Activated naive CD4-positive, alpha-beta T cell treated with anti-CD3 and anti-CD28 coated beads, Interleukin-2, amount 10 ng/mL, durations not matched to agents 7 days and 5 days (primary cell): ENCODE measurements around the gene ZBTB7A.
"Not testable (repeated sequence)": the region's sequence is repeated elsewhere in the genome, so short reads cannot be mapped to it uniquely, and the experiment has no call there.

Experiments used
- CTCF ChIA-PET: fragments of 350-600 bp; sonication (Branson Sonifier 250); formaldehyde crosslinking; loops from one replicate; lab custom pipeline; 2021; ENCODE audit warnings: antibody characterized with exemption; lab: Charles Lee
- DNase-seq: peaks from one replicate; pipeline ENCODE4 v3.0.0-alpha.2; 2020
- H3K27ac Mint-ChIP-seq: one replicate; pipeline ENCODE4 v1.8.0; 2021; ENCODE audit warnings: mild to moderate bottlenecking, moderate library complexity, mixed read lengths
- H3K27me3 Mint-ChIP-seq: one replicate; pipeline ENCODE4 v1.8.0; 2021; ENCODE audit warnings: mild to moderate bottlenecking, mixed read lengths
- H3K36me3 Mint-ChIP-seq: one replicate; pipeline ENCODE4 v1.8.0; 2021; ENCODE audit warnings: mixed read lengths
- H3K4me1 Mint-ChIP-seq: one replicate; pipeline ENCODE4 v1.8.0; 2021; ENCODE audit warnings: mixed read lengths
- H3K4me3 Mint-ChIP-seq: one replicate; pipeline ENCODE4 v1.8.0; 2021; ENCODE audit warnings: mild to moderate bottlenecking, moderate library complexity, mixed read lengths
- H3K9me3 Mint-ChIP-seq: one replicate; pipeline ENCODE4 v1.8.0; 2021; ENCODE audit warnings: mixed read lengths

Gene ZBTB7A

DNA sequence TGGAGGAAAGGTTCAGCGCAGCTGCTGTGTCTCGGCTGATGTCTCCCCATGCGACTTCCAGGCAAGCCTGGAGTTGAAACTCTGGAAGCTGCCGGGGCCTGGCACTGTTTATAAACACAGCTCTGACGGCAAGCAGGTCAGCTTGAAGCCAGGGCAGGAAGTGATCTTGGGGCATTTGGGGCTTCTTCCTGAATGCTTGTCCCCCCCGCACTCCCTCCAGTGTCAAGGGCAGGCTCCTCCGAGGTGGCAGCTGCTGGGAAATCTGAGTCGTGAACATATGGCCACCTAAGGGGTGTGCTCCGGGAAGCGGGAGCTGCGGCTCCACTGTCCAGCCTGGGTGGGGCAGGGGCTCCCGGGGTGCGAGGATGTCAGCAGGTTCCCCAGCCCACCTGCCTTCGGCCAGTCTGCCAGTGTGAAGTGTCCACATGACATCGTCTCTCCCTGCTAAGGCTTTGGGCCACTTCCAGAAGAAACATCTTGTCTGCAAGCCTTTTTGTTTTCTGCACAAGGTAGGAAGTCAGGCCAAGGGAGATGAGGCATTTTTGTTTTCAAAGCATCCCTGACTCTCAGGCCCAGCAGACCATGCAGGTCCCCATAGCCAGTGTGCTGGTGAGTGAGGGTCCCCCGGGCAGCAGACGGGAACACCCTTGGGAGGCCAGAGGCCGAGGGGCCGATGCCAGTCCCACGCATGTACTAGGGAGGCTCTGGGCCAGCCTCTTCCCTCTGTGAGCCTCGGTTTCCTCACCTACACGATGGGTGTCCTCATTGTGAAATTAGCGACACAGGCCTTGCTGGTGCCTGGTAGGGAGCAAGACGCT, 56.5 kb downstream of the ZBTB7A start:
- H3K4me3 Mint-ChIP-seq = peak overlapping the region; percentile 82
- H3K27ac Mint-ChIP-seq = no peak overlapping the region
- no peak for DNase-seq
- H3K27me3 Mint-ChIP-seq = no peaks in the 10 kb centered on the region
- peaks cover 6% of the 10 kb centered on the region for H3K36me3 Mint-ChIP-seq
- H3K9me3 Mint-ChIP-seq = no peaks in the 10 kb centered on the region
- CTCF ChIA-PET = no interaction called here
- peaks cover 33% of the 10 kb centered on the region for H3K4me1 Mint-ChIP-seq

DNA sequence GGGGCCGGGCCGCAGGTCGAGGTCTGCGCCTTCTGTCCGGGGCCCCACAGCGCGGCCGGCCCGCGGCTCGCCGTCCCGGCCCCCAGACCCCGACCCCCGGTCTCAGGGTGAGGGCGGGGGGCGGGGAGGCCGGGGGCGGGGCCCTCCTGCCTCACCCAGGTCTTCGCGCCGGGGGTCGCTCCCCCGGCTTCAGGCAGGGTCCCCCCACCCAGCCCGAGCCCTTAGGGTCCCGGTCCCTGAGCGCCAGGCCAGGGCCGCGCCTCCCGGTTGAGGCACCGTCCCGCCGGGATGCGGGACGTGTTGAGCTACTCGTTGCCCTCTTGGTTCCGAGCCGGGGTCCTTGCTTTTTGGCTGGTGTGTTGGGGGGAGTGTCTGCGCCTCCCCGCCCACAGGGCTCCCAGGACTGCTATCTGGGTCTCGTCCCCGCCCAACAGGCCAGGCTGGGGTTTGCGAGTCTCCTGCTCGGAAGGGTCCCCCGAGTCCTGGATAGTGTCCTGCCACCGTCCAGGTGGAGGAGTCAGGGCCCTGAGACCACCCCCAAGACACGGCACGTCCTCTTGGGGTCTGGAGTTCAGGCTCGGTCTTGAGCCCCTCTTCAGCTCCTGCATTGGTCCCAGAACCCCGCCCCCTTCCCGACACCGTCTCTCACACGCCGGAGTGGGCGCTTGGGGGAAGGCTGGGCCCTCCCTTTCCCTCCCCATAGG, 58.7 kb downstream of the ZBTB7A start:
- peak; percentile 61 for DNase-seq
- Mint-ChIP-seq H3K36me3 (peaks cover 5% of the 10 kb centered on the region), H3K9me3 (no peaks in the 10 kb centered on the region), H3K4me1 (peaks cover 27% of the 10 kb centered on the region), H3K27me3 (no peaks in the 10 kb centered on the region), H3K27ac (peak overlapping the region; percentile 78), H3K4me3 (peak overlapping the region; percentile 82)
- CTCF ChIA-PET = interaction anchor here (1.2 to 1.5 kb wide), 2 partner anchors 23 to 132 kb away, joined by 4 to 6 read pairs; partner anchors contain the start of gene EEF2

GRCh38 chr19:4007021-4007835, 59.5 kb downstream of the ZBTB7A start, which contains the start of gene PIAS4:
TSS of gene PIAS4 (plus strand) at chr19:4007736. CDS start at chr19:4007761, 25 bp downstream.
- peak; percentile 96 for DNase-seq
- H3K27ac Mint-ChIP-seq = peak within 1 kb of the TSS; percentile 81
- no peaks in the 10 kb centered on the region for H3K9me3 Mint-ChIP-seq
- peak within 1 kb of the TSS; percentile 82 for H3K4me3 Mint-ChIP-seq
- H3K4me1 Mint-ChIP-seq = peaks cover 24% of the 10 kb centered on the region
- peaks cover 2% of the 10 kb centered on the region for H3K36me3 Mint-ChIP-seq
- CTCF ChIA-PET = interaction anchor here (0.9 to 1.5 kb wide), 5 partner anchors 17 to 133 kb away, joined by 3 to 6 read pairs (median 4); partner anchors contain the start of gene EEF2
- H3K27me3 Mint-ChIP-seq = no peaks in the 10 kb centered on the region

- H3K27ac Mint-ChIP-seq = peak overlapping the region; percentile 12
- H3K27me3 Mint-ChIP-seq, DNase-seq, CTCF ChIA-PET, H3K9me3 Mint-ChIP-seq, H3K36me3 Mint-ChIP-seq: not testable (repeated sequence)
- peaks cover 22% of the 10 kb centered on the region for H3K4me1 Mint-ChIP-seq
- H3K4me3 Mint-ChIP-seq = peak overlapping the region; percentile 52
These were observed 61.3 kb downstream of the ZBTB7A start for GRCh38 chr19:4005436-4005835.

DNA sequence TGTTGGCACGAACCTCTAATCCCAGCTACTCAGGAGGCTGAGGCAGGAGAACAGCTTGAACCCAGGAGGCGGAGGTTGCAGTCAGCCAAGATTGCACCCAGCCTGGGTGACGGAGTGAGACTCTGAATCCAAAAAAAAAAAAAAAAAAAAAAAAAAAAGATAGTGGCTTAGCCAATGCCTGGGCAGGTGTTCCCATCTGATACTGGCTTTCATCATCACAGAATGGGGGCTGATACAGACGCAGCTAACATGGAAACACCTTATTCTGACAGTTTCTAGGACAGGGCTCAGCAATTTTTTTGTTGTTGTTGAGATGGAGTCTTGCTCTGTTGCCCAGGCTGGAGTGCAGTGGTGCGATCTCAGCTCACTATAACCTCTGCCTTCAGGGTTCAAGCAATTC, 65.9 kb downstream of the ZBTB7A start:
- not testable (repeated sequence) for H3K36me3 Mint-ChIP-seq, H3K27me3 Mint-ChIP-seq, H3K4me3 Mint-ChIP-seq, H3K4me1 Mint-ChIP-seq, DNase-seq, H3K27ac Mint-ChIP-seq, H3K9me3 Mint-ChIP-seq
- CTCF ChIA-PET = interaction anchor here (0.8 kb wide), 1 partner anchor 139 kb away, joined by 3 read pairs; no protein-coding TSS in a partner anchor

GRCh38 chr19:3998667-3999412, 67.9 kb downstream of the ZBTB7A start:
- H3K36me3 Mint-ChIP-seq, H3K9me3 Mint-ChIP-seq, H3K27ac Mint-ChIP-seq, H3K4me1 Mint-ChIP-seq, H3K27me3 Mint-ChIP-seq, H3K4me3 Mint-ChIP-seq, DNase-seq: not testable (repeated sequence)
- CTCF ChIA-PET = interaction anchor here (0.6 to 1.1 kb wide), 2 partner anchors 209 to 238 kb away, joined by 3 read pairs; partner anchors contain the start of gene APBA3

- Mint-ChIP-seq H3K4me3 (no peak overlapping the region), H3K27ac (no peak overlapping the region), H3K4me1 (peaks cover 10% of the 10 kb centered on the region), H3K27me3 (no peaks in the 10 kb centered on the region), H3K9me3 (no peaks in the 10 kb centered on the region), H3K36me3 (no peaks in the 10 kb centered on the region)
- DNase-seq = no peak
- CTCF ChIA-PET = interaction anchor here (1.4 kb wide), 1 partner anchor 144 kb away, joined by 5 read pairs; no protein-coding TSS in a partner anchor
These were observed 71.1 kb downstream of the ZBTB7A start for GRCh38 chr19:3995607-3996006.
